HEK293T (cell line): ENCODE measurements around the gene FRS2.

ENCODE experiments used
- BHLHE40 ChIP-seq: fragments of 450-650 bp; IDR thresholded peaks from 2 replicates; pipeline ENCODE4 v1.6.1; 2016; ENCODE audit warnings: mild to moderate bottlenecking, moderate library complexity, borderline replicate concordance
- FOXK2 ChIP-seq: fragments of 450-650 bp; IDR thresholded peaks from 2 replicates; pipeline ENCODE4 v1.6.1; 2016; ENCODE audit warnings: mild to moderate bottlenecking
- FOXM1 ChIP-seq: fragments of 450-650 bp; IDR thresholded peaks from 2 replicates; pipeline ENCODE4 v1.6.1; 2017; ENCODE audit warnings: mild to moderate bottlenecking, borderline replicate concordance
- HDGF ChIP-seq: fragments of 450-650 bp; IDR thresholded peaks from 2 replicates; pipeline ENCODE4 v1.6.1; 2017; ENCODE audit warnings: antibody characterized with exemption, borderline replicate concordance
- LEF1 ChIP-seq: fragments of 450-650 bp; IDR thresholded peaks from 2 replicates; pipeline ENCODE4 v1.6.1; 2017; ENCODE audit warnings: mild to moderate bottlenecking, borderline replicate concordance
- SP1 ChIP-seq: fragments of 450-650 bp; IDR thresholded peaks from 2 replicates; pipeline ENCODE4 v1.6.1; 2017
- SUZ12 ChIP-seq: fragments of 450-650 bp; IDR thresholded peaks from 2 replicates; pipeline ENCODE4 v1.6.1; 2016; ENCODE audit warnings: mild to moderate bottlenecking
- TARDBP ChIP-seq: fragments of 450-650 bp; IDR thresholded peaks from 2 replicates; pipeline ENCODE4 v1.6.1; 2016

DNA sequence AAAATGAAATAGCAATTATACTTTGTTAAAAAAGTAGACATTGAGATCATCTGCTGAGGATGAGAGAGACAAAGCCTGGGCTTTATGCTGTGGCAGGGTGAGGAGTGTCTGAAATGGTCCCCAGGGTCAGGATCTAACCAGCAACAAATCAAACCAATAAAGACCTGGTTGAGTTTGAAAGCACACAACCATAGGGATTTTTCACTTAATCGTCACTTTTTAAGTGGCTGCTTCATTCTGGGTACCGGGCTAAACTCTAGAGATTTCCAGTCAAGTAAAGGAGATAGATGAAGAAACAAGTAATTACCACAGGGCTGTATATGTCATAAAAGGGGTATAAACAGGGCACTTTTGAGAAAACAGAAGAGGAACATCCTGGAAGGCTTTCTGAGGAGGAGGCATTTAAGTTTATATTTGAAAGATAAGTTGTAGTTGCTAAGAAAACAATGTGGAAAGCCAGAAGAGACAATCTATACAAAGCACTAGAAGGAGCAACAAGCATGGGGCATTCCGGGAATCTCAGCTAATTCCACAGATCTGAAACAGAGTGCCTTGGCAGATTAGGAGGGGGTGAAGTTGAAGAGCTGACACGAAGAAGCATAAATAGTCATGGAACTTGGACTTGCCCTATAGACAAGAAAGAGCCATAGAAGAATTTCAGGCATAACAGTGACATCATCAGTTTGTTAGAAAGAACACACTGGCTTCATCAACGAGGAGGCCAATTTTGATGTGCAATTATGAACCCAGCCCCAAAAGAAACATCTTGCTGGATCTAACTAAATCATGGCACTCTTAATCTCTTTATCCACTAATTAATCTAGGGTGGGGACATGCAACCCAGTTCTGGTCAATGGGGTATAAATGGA, 46.9 kb upstream of the FRS2 start:
- TF ChIP-seq SUZ12 (no peak), TARDBP (no peak), LEF1 (no peak), HDGF (no peak), FOXK2 (no peak), BHLHE40 (no peak), FOXM1 (no peak), SP1 (no peak)
